K562 (cell line): Measurements from ENCODE around the gene GGNBP2. TPM values are rescaled to one million over a fixed set of nuclear protein-coding genes. Genes with fewer than 3 reads are reported as not detected.

Source experiments
- ATAC-seq: fragments of 200-7000 bp; cut with Tn5 transposase; 3 replicates; pipeline ENCODE4 v1.9.1; 2020; ENCODE audit warnings: moderate library complexity
- BruUV-seq: library from RNA; stranded (reverse); fragments of 400-500 nt; replicated peaks from 2 replicates; lab custom pipeline; 2021; lab: Mats Ljungman, UMichigan
- CTCF ChIA-PET: fragments of 300-600 bp; formaldehyde crosslinking; extraction: SDS; loops from one replicate; lab custom pipeline; 2021; ENCODE audit warnings: low intra/inter-chr PET ratio; lab: Yijun Ruan, JAX
- POLR2A ChIA-PET: fragments of 300-600, 350-650 bp; sonication (Branson Sonifier 250); formaldehyde crosslinking; extraction: SDS; loops from one replicate; lab custom pipeline; 2021; ENCODE audit warnings: antibody characterized with exemption, inconsistent platforms; lab: Yijun Ruan, JAX
- DNase-seq, 4 experiments: peaks; one replicate each; pipeline versions ENCODE4 v3.0.0 to v3.0.0-alpha.2; 2011 to 2018; ENCODE audit warnings: low spot score in 3 of 4, mixed read lengths in 3 of 4; ENCODE audit errors: extremely low read depth in 1 of 4
- FAIRE-seq: peaks from 2 replicates; lab custom pipeline; 2011; peaks lifted over from hg19 to GRCh38; lab: Jason Lieb, UNC
- H2AFZ ChIP-seq: 2 replicates; pipeline ENCODE4 v1.6.0; 2011; ENCODE audit warnings: low read depth, low read length, control low read depth, inconsistent platforms
- H3K27ac ChIP-seq: fragments of 200-600 bp; 3 replicates; pipeline ENCODE4 v1.8.0; 2011; ENCODE audit warnings: low read depth, mild to moderate bottlenecking, control low read depth, inconsistent platforms, low read length, moderate library complexity, mixed read lengths; ENCODE audit errors: extremely low read depth
- H3K27me3 ChIP-seq, 2 experiments: fragments of 300-600 bp in 1 of 2; 2 replicates in 1 of 2; 3 replicates in 1 of 2; pipeline versions ENCODE4 v1.6.0 to v1.8.0; 2011; ENCODE audit warnings: inconsistent platforms in 2 of 2, low read length in 2 of 2, mild to moderate bottlenecking in 1 of 2, mixed read lengths in 1 of 2, moderate library complexity in 1 of 2; ENCODE audit not compliant: control insufficient read depth in 2 of 2, insufficient read depth in 2 of 2
- H3K36me3 ChIP-seq: fragments of 300-600 bp; 3 replicates; pipeline ENCODE4 v1.8.0; 2011; ENCODE audit warnings: mild to moderate bottlenecking, low read length, inconsistent platforms; ENCODE audit not compliant: control insufficient read depth, insufficient read depth
- H3K4me1 ChIP-seq, 2 experiments: fragments of 200-600 bp in 1 of 2; replicated peaks in 1 of 2; 2 replicates in 1 of 2; 3 replicates in 1 of 2; pipeline versions ENCODE4 v1.5.1 to v1.8.0; 2011; ENCODE audit warnings: inconsistent platforms in 2 of 2, low read length in 2 of 2, mild to moderate bottlenecking in 1 of 2, mixed read lengths in 1 of 2, moderate library complexity in 1 of 2; ENCODE audit not compliant: control insufficient read depth in 2 of 2, insufficient read depth in 2 of 2
- H3K4me2 ChIP-seq: 2 replicates; pipeline ENCODE4 v1.6.1; 2011; ENCODE audit warnings: low read length, control low read depth, inconsistent platforms, mixed read lengths; ENCODE audit not compliant: insufficient read depth
- H3K4me3 ChIP-seq: fragments of 200-600 bp; sonication (generic), shearing (Covaris generic); 2 replicates; pipeline ENCODE4 v1.5.1; 2016; ENCODE audit warnings: control low read depth, inconsistent platforms
- H3K79me2 ChIP-seq: fragments of 200-600 bp; 3 replicates; pipeline ENCODE4 v1.8.0; 2011; ENCODE audit warnings: low read length, inconsistent platforms; ENCODE audit not compliant: control insufficient read depth, insufficient read depth
- H3K9ac ChIP-seq, 2 experiments: 2 replicates each; pipeline versions ENCODE4 v1.6.0 to v1.6.1; 2011; ENCODE audit warnings: low read depth in 2 of 2, low read length in 2 of 2, control low read depth in 1 of 2, inconsistent platforms in 1 of 2, mild to moderate bottlenecking in 1 of 2, mixed read lengths in 1 of 2; ENCODE audit not compliant: insufficient read depth in 1 of 2
- H3K9me1 ChIP-seq: one replicate; pipeline ENCODE4 v1.6.0; 2011; ENCODE audit warnings: inconsistent platforms, mild to moderate bottlenecking, low read length, moderate library complexity; ENCODE audit not compliant: control insufficient read depth, insufficient read depth
- H3K9me3 ChIP-seq: replicated peaks from 2 replicates; pipeline ENCODE4 v1.5.1; 2011; ENCODE audit warnings: low read depth, low read length, inconsistent platforms; ENCODE audit not compliant: control insufficient read depth, insufficient read depth
- H4K20me1 ChIP-seq: replicated peaks from 2 replicates; pipeline ENCODE4 v1.6.1; 2011; ENCODE audit warnings: low read length, inconsistent platforms, mixed read lengths; ENCODE audit not compliant: control insufficient read depth, insufficient read depth
- GTF2E2 ChIP-seq: fragments of 200-800 bp; sonication (Bioruptor generic); IDR thresholded peaks from 2 replicates; pipeline ENCODE4 v1.6.1; 2016; ENCODE audit warnings: missing genetic modification characterization, missing compliant biosample characterization
- HOXB6 ChIP-seq: fragments of 250-450 bp; sonication (Bioruptor Pico); IDR thresholded peaks from 2 replicates; pipeline ENCODE4 v1.5.1; 2022; ENCODE audit warnings: mild to moderate bottlenecking, borderline replicate concordance
- KLF10 ChIP-seq: fragments of 250-450 bp; sonication (Bioruptor Pico); IDR thresholded peaks from 2 replicates; pipeline ENCODE4 v1.6.1; 2021; ENCODE audit warnings: matching md5 sums
- TEAD4 ChIP-seq, 2 experiments: sonication (generic) in 1 of 2; formaldehyde crosslinking in 1 of 2; IDR thresholded peaks; 2 replicates each; pipeline versions ENCODE4 v1.6.1 to v1.8.0; 2012 to 2022; ENCODE audit warnings: borderline replicate concordance in 1 of 2, inconsistent platforms in 1 of 2, low read length in 1 of 2, mild to moderate bottlenecking in 1 of 2, missing genetic modification reagents in 1 of 2
- U2AF2 ChIP-seq: fragments of 200-400 bp; formaldehyde crosslinking; optimal IDR thresholded peaks from 2 replicates; pipeline ENCODE3; 2017; ENCODE audit warnings: low read depth, mild to moderate bottlenecking, low read length
- YBX1 ChIP-seq: fragments of 450-650 bp; IDR thresholded peaks from 2 replicates; pipeline ENCODE4 v1.7.1; 2016; ENCODE audit warnings: mild to moderate bottlenecking
- ZFX ChIP-seq: sonication (generic); formaldehyde crosslinking; IDR thresholded peaks from 2 replicates; pipeline ENCODE4 v1.8.0; 2022; ENCODE audit warnings: mild to moderate bottlenecking, missing genetic modification reagents, moderate library complexity
- ZNF239 ChIP-seq: fragments of 250-450 bp; sonication (Bioruptor Pico); IDR thresholded peaks from 2 replicates; pipeline ENCODE4 v1.4.0; 2020; ENCODE audit warnings: mild to moderate bottlenecking
- ZNF354B ChIP-seq: fragments of 250-450 bp; sonication (Bioruptor Pico); IDR thresholded peaks from 2 replicates; pipeline ENCODE4 v1.4.0; 2020
- ZNF79 ChIP-seq: fragments of 250-450 bp; sonication (Bioruptor Pico); IDR thresholded peaks from 2 replicates; pipeline ENCODE4 v1.4.0; 2020; ENCODE audit warnings: low read depth, mild to moderate bottlenecking, moderate library complexity
- WGBS: fragments of 100-300 bp; shearing (Covaris generic); methylation state at CpG from one replicate; pipeline ENCODE4 v1.1.6; 2016; ENCODE audit warnings: low coverage, mixed read lengths; ENCODE audit not compliant: insufficient coverage; ENCODE audit errors: missing lambda C conversion rate; 5-methylcytosine and 5-hydroxymethylcytosine counted together
- in situ Hi-C: fragments of 300-500 bp; cut with MboI; formaldehyde crosslinking; loops from 4 replicates; pipeline ENCODE4 v1.15.0; 2018; ENCODE audit warnings: inconsistent platforms, mixed read lengths
- intact Hi-C: fragments of 100-400 bp; cut with micrococcal nuclease; formaldehyde crosslinking; loops from 2 replicates; pipeline ENCODE4 v1.14.2; 2022
- polyA plus RNA-seq, 8 experiments: library from polyadenylated mRNA; depleted of rRNA in 4 of 8; stranded (reverse) in 5 of 8; unstranded in 3 of 8; fragments of >200 nt; fragmentation: Nextera tagmentation in 2 of 8; fragmentation: Illumina TruSeq in 1 of 8; extraction: Ambion mirVana in 2 of 8; extraction: Trizol in 1 of 8; gene quantifications; 2 replicates each; pipeline versions ENCODE4 v1.2.1 to v1.2.3, GENCODE V29; 2011 to 2014; ENCODE audit warnings: inconsistent platforms in 1 of 8, missing spikeins in 1 of 8
- total RNA-seq, 7 experiments: library from RNA; depleted of rRNA in 6 of 7; stranded (reverse); fragments of >200 nt in 6 of 7; fragmentation: Illumina TruSeq in 2 of 7; extraction: Trizol in 2 of 7; gene quantifications; 2 replicates each; pipeline versions ENCODE4 v1.2.1 to v1.2.3, GENCODE V29; 2011 to 2021; ENCODE audit warnings: low replicate concordance in 1 of 7
- TF ChIP-seq, protein P1 (sequence below): fragments of 250-450 bp; sonication (Bioruptor Pico); IDR thresholded peaks from 2 replicates; pipeline ENCODE4 v1.4.0; 2020; ENCODE audit warnings: mild to moderate bottlenecking, moderate library complexity
- TF ChIP-seq, protein P2 (sequence below): fragments of 250-450 bp; sonication (Bioruptor Pico); IDR thresholded peaks from 2 replicates; pipeline ENCODE4 v1.8.0; 2021; ENCODE audit warnings: borderline replicate concordance, mild to moderate bottlenecking, moderate library complexity; ENCODE audit not compliant: poor library complexity, severe bottlenecking
- TF ChIP-seq, protein P3 (sequence below): fragments of 450-650 bp; formaldehyde crosslinking; IDR thresholded peaks from 2 replicates; pipeline ENCODE4 v1.4.0; 2022; ENCODE audit warnings: missing genetic modification characterization
- TF ChIP-seq, protein P4 (sequence below): sonication (generic); formaldehyde crosslinking; IDR thresholded peaks from 2 replicates; pipeline ENCODE4 v1.8.0; 2022; ENCODE audit warnings: mild to moderate bottlenecking, missing genetic modification reagents

The GGNBP2 gene
- total and polyA plus RNA-seq, 9 of the 15 experiments (the other 6 are each of a cell fraction or from before 2014, with no cell fraction given), result 35.7 to 96.6 (median 64.1) TPM

DNA sequence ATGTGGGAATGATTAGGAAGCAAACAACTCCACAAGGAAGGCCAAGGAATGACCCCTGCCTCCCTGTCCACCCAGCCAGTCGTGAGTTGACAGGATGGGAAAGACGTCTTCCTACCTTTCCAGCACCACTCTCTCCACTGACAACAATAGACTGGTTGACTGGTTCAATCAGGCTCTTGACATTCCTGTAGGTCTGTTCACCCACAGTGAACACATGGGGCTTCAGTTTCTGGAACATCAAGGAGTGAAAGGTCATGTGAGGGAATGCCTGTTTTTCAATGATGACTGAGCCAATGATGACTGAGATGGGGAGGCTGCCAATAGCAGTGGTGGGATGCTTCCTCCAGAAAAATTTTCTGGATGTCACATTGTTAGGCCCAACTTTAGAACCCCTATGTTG is 19.6 kb upstream of the GGNBP2 start (continued):
- TF ChIP-seq, protein P1, sequence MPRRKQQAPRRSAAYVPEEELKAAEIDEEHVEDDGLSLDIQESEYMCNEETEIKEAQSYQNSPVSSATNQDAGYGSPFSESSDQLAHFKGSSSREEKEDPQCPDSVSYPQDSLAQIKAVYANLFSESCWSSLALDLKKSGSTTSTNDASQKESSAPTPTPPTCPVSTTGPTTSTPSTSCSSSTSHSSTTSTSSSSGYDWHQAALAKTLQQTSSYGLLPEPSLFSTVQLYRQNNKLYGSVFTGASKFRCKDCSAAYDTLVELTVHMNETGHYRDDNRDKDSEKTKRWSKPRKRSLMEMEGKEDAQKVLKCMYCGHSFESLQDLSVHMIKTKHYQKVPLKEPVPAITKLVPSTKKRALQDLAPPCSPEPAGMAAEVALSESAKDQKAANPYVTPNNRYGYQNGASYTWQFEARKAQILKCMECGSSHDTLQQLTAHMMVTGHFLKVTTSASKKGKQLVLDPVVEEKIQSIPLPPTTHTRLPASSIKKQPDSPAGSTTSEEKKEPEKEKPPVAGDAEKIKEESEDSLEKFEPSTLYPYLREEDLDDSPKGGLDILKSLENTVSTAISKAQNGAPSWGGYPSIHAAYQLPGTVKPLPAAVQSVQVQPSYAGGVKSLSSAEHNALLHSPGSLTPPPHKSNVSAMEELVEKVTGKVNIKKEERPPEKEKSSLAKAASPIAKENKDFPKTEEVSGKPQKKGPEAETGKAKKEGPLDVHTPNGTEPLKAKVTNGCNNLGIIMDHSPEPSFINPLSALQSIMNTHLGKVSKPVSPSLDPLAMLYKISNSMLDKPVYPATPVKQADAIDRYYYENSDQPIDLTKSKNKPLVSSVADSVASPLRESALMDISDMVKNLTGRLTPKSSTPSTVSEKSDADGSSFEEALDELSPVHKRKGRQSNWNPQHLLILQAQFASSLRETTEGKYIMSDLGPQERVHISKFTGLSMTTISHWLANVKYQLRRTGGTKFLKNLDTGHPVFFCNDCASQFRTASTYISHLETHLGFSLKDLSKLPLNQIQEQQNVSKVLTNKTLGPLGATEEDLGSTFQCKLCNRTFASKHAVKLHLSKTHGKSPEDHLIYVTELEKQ (CRISPR knock-in tag), result no peak
- TF ChIP-seq ZNF354B (CRISPR knock-in tag) (no peak), ZNF239 (no peak), KLF10 (CRISPR knock-in tag) (no peak), ZNF79 (CRISPR knock-in tag) (no peak), U2AF2 (no peak)

DNA sequence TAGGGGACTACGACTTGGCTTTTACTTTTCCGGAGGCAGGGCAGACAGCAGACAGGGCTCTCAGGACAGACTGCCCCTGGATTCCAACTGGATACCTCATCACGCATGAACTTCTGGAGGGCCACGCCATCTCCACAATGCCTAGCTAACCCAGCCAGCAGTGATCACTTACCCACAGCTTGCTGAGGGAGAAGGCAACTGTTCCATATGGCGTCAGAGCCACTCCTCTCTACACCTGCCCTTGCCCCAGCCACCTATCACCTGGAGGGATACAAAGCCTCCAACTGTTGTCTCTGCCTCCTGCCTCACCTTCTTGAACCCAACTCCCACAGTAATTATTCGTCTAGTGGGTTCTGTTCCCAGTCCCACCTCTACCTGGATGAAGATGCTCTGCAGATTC is 18.8 kb upstream of the GGNBP2 start:
- BruUV-seq, result no TSS peak
- ChIA-PET POLR2A (no interaction called here), CTCF (no interaction called here)
- Histone ChIP-seq H3K9ac (no peak overlapping the region), H3K36me3 (peaks cover 91% of the 10 kb centered on the region), H3K4me1 (peaks cover 2 to 13% of the 10 kb centered on the region in 2 experiments; a peak in 3 of 5 replicates), H3K9me1 (no peaks in the 10 kb centered on the region), H3K9me3 (no peaks in the 10 kb centered on the region), H3K27me3 (no peaks in the 10 kb centered on the region), H4K20me1 (0 out of 2 replicates have a peak, but pooled peaks cover 4% of the 10 kb centered on the region), H2AFZ (no peak overlapping the region), H3K4me3 (no peak overlapping the region), H3K79me2 (peaks cover 24% of the 10 kb centered on the region), H3K4me2 (no peak overlapping the region), H3K27ac (no peak overlapping the region; the same call in 2 of the 3 replicates)
- intact Hi-C loops, result no loop called here
- in situ Hi-C loops, result no loop called here
- FAIRE-seq, result no peak
- WGBS, result 91% methylated on average over 6 of the region's 6 CpGs
- no peak for ATAC-seq
- no peak for DNase-seq
- TF ChIP-seq GTF2E2 (no peak), ZFX (CRISPR knock-in tag) (no peak), KLF10 (CRISPR knock-in tag) (no peak), YBX1 (no peak), TEAD4 (IDR thresholded peaks at IDR 0.05; ENCODE audit: low read length) (no peak), TEAD4 (CRISPR knock-in tag; IDR thresholded peaks at IDR 0.05; ENCODE audit: borderline replicate concordance) (no peak), HOXB6 (CRISPR knock-in tag) (no peak)
- TF ChIP-seq, protein P2, sequence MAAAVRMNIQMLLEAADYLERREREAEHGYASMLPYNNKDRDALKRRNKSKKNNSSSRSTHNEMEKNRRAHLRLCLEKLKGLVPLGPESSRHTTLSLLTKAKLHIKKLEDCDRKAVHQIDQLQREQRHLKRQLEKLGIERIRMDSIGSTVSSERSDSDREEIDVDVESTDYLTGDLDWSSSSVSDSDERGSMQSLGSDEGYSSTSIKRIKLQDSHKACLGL (CRISPR knock-in tag), result no peak
- TF ChIP-seq, protein P3, sequence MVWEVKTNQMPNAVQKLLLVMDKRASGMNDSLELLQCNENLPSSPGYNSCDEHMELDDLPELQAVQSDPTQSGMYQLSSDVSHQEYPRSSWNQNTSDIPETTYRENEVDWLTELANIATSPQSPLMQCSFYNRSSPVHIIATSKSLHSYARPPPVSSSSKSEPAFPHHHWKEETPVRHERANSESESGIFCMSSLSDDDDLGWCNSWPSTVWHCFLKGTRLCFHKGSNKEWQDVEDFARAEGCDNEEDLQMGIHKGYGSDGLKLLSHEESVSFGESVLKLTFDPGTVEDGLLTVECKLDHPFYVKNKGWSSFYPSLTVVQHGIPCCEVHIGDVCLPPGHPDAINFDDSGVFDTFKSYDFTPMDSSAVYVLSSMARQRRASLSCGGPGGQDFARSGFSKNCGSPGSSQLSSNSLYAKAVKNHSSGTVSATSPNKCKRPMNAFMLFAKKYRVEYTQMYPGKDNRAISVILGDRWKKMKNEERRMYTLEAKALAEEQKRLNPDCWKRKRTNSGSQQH, result no peak
- TF ChIP-seq, protein P4, sequence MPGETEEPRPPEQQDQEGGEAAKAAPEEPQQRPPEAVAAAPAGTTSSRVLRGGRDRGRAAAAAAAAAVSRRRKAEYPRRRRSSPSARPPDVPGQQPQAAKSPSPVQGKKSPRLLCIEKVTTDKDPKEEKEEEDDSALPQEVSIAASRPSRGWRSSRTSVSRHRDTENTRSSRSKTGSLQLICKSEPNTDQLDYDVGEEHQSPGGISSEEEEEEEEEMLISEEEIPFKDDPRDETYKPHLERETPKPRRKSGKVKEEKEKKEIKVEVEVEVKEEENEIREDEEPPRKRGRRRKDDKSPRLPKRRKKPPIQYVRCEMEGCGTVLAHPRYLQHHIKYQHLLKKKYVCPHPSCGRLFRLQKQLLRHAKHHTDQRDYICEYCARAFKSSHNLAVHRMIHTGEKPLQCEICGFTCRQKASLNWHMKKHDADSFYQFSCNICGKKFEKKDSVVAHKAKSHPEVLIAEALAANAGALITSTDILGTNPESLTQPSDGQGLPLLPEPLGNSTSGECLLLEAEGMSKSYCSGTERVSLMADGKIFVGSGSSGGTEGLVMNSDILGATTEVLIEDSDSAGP, result no peak
